ENCODE data around the gene RAD51B. TPM values are rescaled to one million over a fixed set of nuclear protein-coding genes. Genes with fewer than 3 reads are reported as not detected.

RAD51B gene
- total RNA-seq, 1 experiment from 2014 or later, result 14.2 TPM

DNA sequence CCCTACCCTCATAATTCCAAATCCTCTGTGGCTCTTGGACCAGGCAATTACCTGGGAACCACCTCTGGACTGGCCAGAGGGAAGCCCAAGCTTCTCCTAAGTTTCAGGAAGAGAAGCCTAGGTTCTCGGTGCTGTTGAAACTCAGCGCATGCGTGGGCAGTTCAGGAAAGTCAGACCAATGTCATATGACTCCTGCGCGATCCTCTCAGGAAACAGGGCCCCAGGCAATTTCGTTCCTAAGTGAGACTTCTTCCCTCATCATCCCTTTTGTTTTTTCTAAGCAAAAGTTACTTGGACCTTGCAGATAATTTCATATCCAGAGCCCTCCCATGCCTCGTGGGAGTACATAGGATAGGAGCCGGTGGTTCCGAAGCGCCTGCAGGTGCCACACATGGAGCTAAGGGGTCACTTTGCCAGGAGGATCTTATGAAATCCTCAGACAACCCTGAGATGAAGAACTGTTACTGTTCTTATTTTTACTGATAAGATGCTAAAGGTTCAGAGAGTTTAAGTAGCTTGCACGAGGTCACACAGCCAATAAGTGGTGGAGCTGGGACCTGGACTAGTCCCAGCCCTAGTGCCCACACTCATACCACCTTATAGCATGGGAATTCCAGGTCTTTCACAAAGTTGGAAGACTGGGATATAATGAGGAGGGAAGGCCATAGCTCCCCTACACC, 805.1 kb downstream of the RAD51B start (continued):
- no peak for TF ChIP-seq OVOL2 (CRISPR knock-in tag; IDR thresholded peaks at IDR 0.05; ENCODE audit: borderline replicate concordance)
- no peak for TF ChIP-seq ATF1 (CRISPR knock-in tag; IDR thresholded peaks at IDR 0.05)
- no peak for TF ChIP-seq ZNF232 (CRISPR knock-in tag; IDR thresholded peaks at IDR 0.05)

DNA sequence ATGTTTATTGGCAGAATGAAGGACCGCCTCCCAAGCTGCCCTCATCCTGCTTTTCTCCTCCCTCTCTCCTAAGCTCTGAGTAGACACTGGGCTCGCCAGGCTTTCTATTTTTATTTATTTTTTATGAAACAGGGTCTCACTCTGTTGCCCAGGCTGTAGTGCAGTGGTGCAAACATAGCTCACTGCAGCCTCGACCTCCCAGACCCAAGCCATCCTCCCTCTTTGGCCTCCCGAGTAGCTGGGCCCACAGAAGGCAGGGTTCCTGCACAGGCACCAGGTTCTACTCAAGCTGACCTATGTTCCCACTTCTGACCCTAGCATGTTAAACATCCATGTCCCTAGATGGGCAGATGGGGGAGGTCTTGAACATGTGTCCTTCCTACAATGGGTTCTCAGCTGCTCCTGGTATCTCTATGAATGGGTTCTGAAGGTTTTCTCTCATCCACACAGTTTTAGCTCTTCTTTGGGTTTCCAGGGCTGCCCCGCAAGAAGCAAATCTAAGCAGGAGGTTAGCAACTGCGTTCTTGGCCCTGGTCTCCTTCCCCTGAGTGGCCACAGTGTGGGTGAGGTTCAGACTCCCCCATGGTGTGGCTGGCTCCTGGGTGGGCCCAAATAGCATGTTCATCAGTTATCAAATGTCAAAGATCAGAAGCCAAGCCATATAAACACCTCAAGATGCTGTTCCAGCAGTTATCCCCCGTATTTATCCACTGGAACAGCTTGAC, 805.9 kb downstream of the RAD51B start:
- peaks cover 34% of the 10 kb centered on the region for H3K4me1 Mint-ChIP-seq

More for the DNA sequence above, 805.9 kb downstream of the RAD51B start:
- no peaks in the 10 kb centered on the region for H3K9me3 Mint-ChIP-seq
- no peak for DNase-seq (ENCODE audit: low spot score)
- no peaks in the 10 kb centered on the region for H3K36me3 Mint-ChIP-seq
- no peaks in the 10 kb centered on the region for H3K27me3 Mint-ChIP-seq (ENCODE audit: low read depth)
- H3K4me3 Mint-ChIP-seq, result no peak overlapping the region
- no peak overlapping the region for H3K27ac Mint-ChIP-seq
- TF ChIP-seq EMX1 (CRISPR knock-in tag; IDR thresholded peaks at IDR 0.05) (no peak), RORB (CRISPR knock-in tag; IDR thresholded peaks at IDR 0.05) (no peak), TEAD1 (CRISPR knock-in tag; IDR thresholded peaks at IDR 0.05) (no peak), OVOL2 (CRISPR knock-in tag; IDR thresholded peaks at IDR 0.05; ENCODE audit: borderline replicate concordance) (no peak), NFYB (CRISPR knock-in tag; conservative IDR thresholded peaks at IDR 0.05; ENCODE audit: low read depth) (no peak), ZNF423 (CRISPR knock-in tag; IDR thresholded peaks at IDR 0.05) (no peak), CDX4 (CRISPR knock-in tag; IDR thresholded peaks at IDR 0.05; ENCODE audit: borderline replicate concordance) (no peak), ZBTB21 (CRISPR knock-in tag; IDR thresholded peaks at IDR 0.05; ENCODE audit: borderline replicate concordance) (no peak), TEAD4 (CRISPR knock-in tag; IDR thresholded peaks at IDR 0.05) (no peak), ZNF219 (CRISPR knock-in tag; IDR thresholded peaks at IDR 0.05; ENCODE audit: borderline replicate concordance) (no peak), AR (CRISPR knock-in tag; IDR thresholded peaks at IDR 0.05) (no peak), SMAD4 (CRISPR knock-in tag; IDR thresholded peaks at IDR 0.05) (no peak), MXD4 (CRISPR knock-in tag; IDR thresholded peaks at IDR 0.05; ENCODE audit: borderline replicate concordance) (no peak), ZNF396 (CRISPR knock-in tag; IDR thresholded peaks at IDR 0.05; ENCODE audit: borderline replicate concordance) (no peak), ZNF138 (CRISPR knock-in tag; conservative IDR thresholded peaks at IDR 0.05) (no peak), RELA (CRISPR knock-in tag; IDR thresholded peaks at IDR 0.05; ENCODE audit: borderline replicate concordance) (no peak)
- TF ChIP-seq, protein P1, sequence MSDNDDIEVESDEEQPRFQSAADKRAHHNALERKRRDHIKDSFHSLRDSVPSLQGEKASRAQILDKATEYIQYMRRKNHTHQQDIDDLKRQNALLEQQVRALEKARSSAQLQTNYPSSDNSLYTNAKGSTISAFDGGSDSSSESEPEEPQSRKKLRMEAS (CRISPR knock-in tag; IDR thresholded peaks at IDR 0.05), result no peak
- TF ChIP-seq, protein P2, sequence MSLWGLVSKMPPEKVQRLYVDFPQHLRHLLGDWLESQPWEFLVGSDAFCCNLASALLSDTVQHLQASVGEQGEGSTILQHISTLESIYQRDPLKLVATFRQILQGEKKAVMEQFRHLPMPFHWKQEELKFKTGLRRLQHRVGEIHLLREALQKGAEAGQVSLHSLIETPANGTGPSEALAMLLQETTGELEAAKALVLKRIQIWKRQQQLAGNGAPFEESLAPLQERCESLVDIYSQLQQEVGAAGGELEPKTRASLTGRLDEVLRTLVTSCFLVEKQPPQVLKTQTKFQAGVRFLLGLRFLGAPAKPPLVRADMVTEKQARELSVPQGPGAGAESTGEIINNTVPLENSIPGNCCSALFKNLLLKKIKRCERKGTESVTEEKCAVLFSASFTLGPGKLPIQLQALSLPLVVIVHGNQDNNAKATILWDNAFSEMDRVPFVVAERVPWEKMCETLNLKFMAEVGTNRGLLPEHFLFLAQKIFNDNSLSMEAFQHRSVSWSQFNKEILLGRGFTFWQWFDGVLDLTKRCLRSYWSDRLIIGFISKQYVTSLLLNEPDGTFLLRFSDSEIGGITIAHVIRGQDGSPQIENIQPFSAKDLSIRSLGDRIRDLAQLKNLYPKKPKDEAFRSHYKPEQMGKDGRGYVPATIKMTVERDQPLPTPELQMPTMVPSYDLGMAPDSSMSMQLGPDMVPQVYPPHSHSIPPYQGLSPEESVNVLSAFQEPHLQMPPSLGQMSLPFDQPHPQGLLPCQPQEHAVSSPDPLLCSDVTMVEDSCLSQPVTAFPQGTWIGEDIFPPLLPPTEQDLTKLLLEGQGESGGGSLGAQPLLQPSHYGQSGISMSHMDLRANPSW (CRISPR knock-in tag; conservative IDR thresholded peaks at IDR 0.05; ENCODE audit: low read depth), result no peak
- no peak for ATAC-seq
- POLR2A ChIA-PET, result no interaction called here
- CTCF ChIA-PET, result no interaction called here
